ENCODE results near the gene TGFB1.

- no peak for TF ChIP-seq CTCF (conservative IDR thresholded peaks at IDR 0.05; ENCODE audit: low read length)
- TF ChIP-seq EZH2phosphoT487 (IDR thresholded peaks at IDR 0.05; ENCODE audit: borderline replicate concordance), result no peak
Measured at GRCh38 chr19:41307954-41308449, 45.7 kb downstream of the TGFB1 start.

All from Loucy (cell line).